K562 (cell line): ENCODE data around the gene MARCHF3.

ENCODE experiments used
- CEBPB ChIP-seq: fragments of 450-650 bp; IDR thresholded peaks from 2 replicates; pipeline ENCODE4 v1.6.1; 2016; ENCODE audit warnings: missing genetic modification characterization, missing compliant biosample characterization
- CTBP1 ChIP-seq: fragments of 450-650 bp; IDR thresholded peaks from 2 replicates; pipeline ENCODE4 v1.6.1; 2016; ENCODE audit warnings: borderline replicate concordance
- ZNF830 ChIP-seq: fragments of 250-450 bp; sonication (Bioruptor Pico); IDR thresholded peaks from 2 replicates; pipeline ENCODE4 v1.5.0; 2021; ENCODE audit warnings: mild to moderate bottlenecking

DNA sequence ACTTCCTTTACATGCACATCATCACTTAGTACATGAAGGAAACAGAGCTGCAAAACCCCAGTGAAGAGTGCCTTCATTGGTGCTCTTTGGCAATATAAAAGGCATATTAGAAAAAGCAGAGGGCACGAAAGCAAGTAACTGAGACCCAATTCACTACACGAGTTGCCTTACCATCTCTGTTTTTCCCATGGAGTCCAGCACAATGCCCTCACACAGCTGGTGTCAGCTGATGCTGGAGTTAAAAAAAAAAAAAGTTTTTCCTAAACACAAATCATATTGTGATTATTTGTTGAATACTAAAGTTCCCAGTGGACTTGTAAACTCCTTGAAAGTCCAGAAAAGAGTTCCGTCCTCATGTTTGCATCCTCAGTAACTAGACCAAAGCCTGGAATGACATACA lies 25.6 kb downstream of the MARCHF3 start:
- TF ChIP-seq CEBPB (tag), result no peak
- no peak for TF ChIP-seq CTBP1
- TF ChIP-seq ZNF830 (CRISPR knock-in tag), result no peak
